ENCODE results near the gene ATP8A2. TPM values are rescaled to one million over a fixed set of nuclear protein-coding genes. Genes with fewer than 3 reads are reported as not detected.
"Not testable (repeated sequence)": the region's sequence is repeated elsewhere in the genome, so short reads cannot be mapped to it uniquely, and the experiment has no call there.

Gene ATP8A2
- total RNA-seq, 1 donor from 2014 or later = 1.9 TPM

GRCh38 chr13:25353344-25353743, 18.4 kb upstream of the ATP8A2 start:
- no peak for TF ChIP-seq CTCF (IDR thresholded peaks at IDR 0.05)
- H3K27me3 Mint-ChIP-seq (ENCODE audit: low read depth) = peaks cover 20% of the 10 kb centered on the region
- H3K27ac Mint-ChIP-seq (ENCODE audit: unreplicated experiment) = no peak overlapping the region
- peaks cover 5% of the 10 kb centered on the region for H3K4me1 Mint-ChIP-seq (ENCODE audit: low read depth)
- no peak for DNase-seq (ENCODE audit: low spot score)
- no peak overlapping the region for H3K4me3 Mint-ChIP-seq (ENCODE audit: unreplicated experiment)
- peaks cover 3% of the 10 kb centered on the region for H3K36me3 Mint-ChIP-seq (ENCODE audit: low read depth)
- H3K9me3 Mint-ChIP-seq (ENCODE audit: low read depth) = no peaks in the 10 kb centered on the region

GRCh38 chr13:25354377-25354776, 17.4 kb upstream of the ATP8A2 start:
- Mint-ChIP-seq H3K4me1 (ENCODE audit: low read depth) (peaks cover 5% of the 10 kb centered on the region), H3K4me3 (ENCODE audit: unreplicated experiment) (no peak overlapping the region), H3K9me3 (ENCODE audit: low read depth) (no peaks in the 10 kb centered on the region), H3K27ac (ENCODE audit: unreplicated experiment) (no peak overlapping the region), H3K27me3 (ENCODE audit: low read depth) (peaks cover 20% of the 10 kb centered on the region), H3K36me3 (ENCODE audit: low read depth) (peaks cover 3% of the 10 kb centered on the region)
- TF ChIP-seq CTCF (IDR thresholded peaks at IDR 0.05) = no peak
- no peak for DNase-seq (ENCODE audit: low spot score)

DNA sequence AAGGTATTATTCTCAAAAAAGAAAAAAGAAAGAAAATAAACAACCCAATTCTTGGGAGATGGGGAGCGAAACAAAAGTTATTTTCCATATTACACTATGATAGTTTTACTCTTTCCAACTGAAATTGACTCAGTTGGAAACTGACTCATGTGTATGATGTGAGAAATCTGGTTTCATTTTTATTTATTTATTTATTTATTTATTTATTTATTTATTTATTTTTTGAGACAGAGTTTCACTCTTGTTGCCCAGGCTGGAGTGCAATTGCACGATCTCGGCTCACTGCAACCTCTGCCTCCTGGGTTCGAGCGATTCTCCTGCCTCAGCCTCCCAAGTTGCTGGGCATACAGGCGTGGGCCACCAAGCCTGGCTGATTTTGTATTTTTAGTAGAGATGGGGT, 11.3 kb upstream of the ATP8A2 start:
- H3K4me3 Mint-ChIP-seq (ENCODE audit: unreplicated experiment); H3K27me3 Mint-ChIP-seq (ENCODE audit: low read depth); H3K27ac Mint-ChIP-seq (ENCODE audit: unreplicated experiment); H3K4me1 Mint-ChIP-seq (ENCODE audit: low read depth); H3K9me3 Mint-ChIP-seq (ENCODE audit: low read depth); DNase-seq (ENCODE audit: low spot score); H3K36me3 Mint-ChIP-seq (ENCODE audit: low read depth): not testable (repeated sequence)

GRCh38 chr13:25365720-25366235, 6.0 kb upstream of the ATP8A2 start:
- no peaks in the 10 kb centered on the region for H3K36me3 Mint-ChIP-seq (ENCODE audit: low read depth)
- no peak overlapping the region for H3K27ac Mint-ChIP-seq (ENCODE audit: unreplicated experiment)
- H3K4me3 Mint-ChIP-seq (ENCODE audit: unreplicated experiment) = no peak overlapping the region
- no peak for TF ChIP-seq CTCF (IDR thresholded peaks at IDR 0.05)
- peaks cover 23% of the 10 kb centered on the region for H3K27me3 Mint-ChIP-seq (ENCODE audit: low read depth)
- no peaks in the 10 kb centered on the region for H3K4me1 Mint-ChIP-seq (ENCODE audit: low read depth)
- peaks cover 6% of the 10 kb centered on the region for H3K9me3 Mint-ChIP-seq (ENCODE audit: low read depth)
- DNase-seq (ENCODE audit: low spot score) = no peak

DNA sequence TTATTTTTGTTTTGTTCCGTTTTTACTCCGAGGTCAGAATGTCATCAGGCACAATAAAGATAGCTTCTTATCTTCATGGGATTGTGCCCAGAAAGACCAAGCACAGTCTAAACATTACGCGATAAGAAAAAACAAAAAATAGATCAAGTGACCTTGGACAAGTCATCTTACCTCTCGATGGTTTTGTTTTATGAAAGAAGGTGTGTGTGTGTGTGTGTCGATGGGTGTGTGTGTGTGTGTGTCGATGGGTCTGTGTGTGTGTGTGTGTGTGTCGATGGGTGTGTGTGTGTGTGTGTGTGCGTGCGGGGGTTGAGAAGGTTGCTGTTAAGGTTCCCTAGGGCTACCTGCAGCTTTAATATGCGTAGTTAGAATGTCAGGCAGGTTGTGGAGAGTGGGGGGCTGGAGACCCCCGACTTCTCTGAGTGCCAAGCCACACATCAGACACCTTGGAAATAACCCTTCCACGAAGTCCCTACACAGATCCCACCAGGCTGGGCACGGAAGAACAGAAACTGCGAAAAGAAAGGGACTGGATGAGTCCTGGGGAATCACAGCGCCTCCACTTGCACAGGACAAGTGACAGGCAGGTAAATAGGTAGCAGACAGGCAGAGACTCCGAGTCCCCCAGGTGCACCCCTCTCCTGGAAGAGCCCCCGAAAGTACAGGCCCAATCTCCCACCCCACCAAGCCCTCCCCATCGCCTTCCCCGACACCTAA, 458 bp upstream of the ATP8A2 start:
- H3K36me3 Mint-ChIP-seq (ENCODE audit: low read depth) = no peaks in the 10 kb centered on the region
- peaks cover 3% of the 10 kb centered on the region for H3K4me1 Mint-ChIP-seq (ENCODE audit: low read depth)
- TF ChIP-seq CTCF (IDR thresholded peaks at IDR 0.05) = no peak
- H3K27ac Mint-ChIP-seq (ENCODE audit: unreplicated experiment) = no peak overlapping the region
- H3K27me3 Mint-ChIP-seq (ENCODE audit: low read depth) = peaks cover 59% of the 10 kb centered on the region
- no peak for DNase-seq (ENCODE audit: low spot score)
- H3K9me3 Mint-ChIP-seq (ENCODE audit: low read depth) = no peaks in the 10 kb centered on the region
- H3K4me3 Mint-ChIP-seq (ENCODE audit: unreplicated experiment) = peak overlapping the region; percentile 68

All from chondrocyte (in vitro differentiated cells).